HepG2 (cell line): ENCODE measurements around the gene OS9. TPM values are rescaled to one million over a fixed set of nuclear protein-coding genes. Genes with fewer than 3 reads are reported as not detected.
A peak's percentile ranks its signal among the peaks of the same experiment; 100 is the strongest.

Experiments used
- GLI4 ChIP-seq: sonication (generic); formaldehyde crosslinking; IDR thresholded peaks from 2 replicates; pipeline ENCODE4 v1.5.1; 2020; ENCODE audit warnings: missing genetic modification reagents, mild to moderate bottlenecking, moderate library complexity, borderline replicate concordance
- HINFP ChIP-seq: sonication (generic); formaldehyde crosslinking; IDR thresholded peaks from 2 replicates; pipeline ENCODE4 v1.4.0; 2020; ENCODE audit warnings: low read depth, mild to moderate bottlenecking, missing genetic modification reagents
- HNF1B ChIP-seq: sonication (generic); formaldehyde crosslinking; IDR thresholded peaks from 2 replicates; pipeline ENCODE4 v1.5.1; 2020; ENCODE audit warnings: mild to moderate bottlenecking, moderate library complexity, missing genetic modification reagents
- IRF9 ChIP-seq: sonication (generic); formaldehyde crosslinking; IDR thresholded peaks from 2 replicates; pipeline ENCODE4 v1.8.0; 2022; ENCODE audit warnings: missing genetic modification reagents, mild to moderate bottlenecking, borderline replicate concordance
- NONO ChIP-seq, 2 experiments: fragments of 450-650 bp in 1 of 2; sonication (generic) in 1 of 2; formaldehyde crosslinking in 1 of 2; IDR thresholded peaks in 1 of 2; conservative IDR thresholded peaks in 1 of 2; 2 replicates each; pipeline versions ENCODE4 v1.6.1 to v1.8.0; 2017 to 2022; ENCODE audit warnings: mild to moderate bottlenecking in 1 of 2, missing genetic modification reagents in 1 of 2, moderate library complexity in 1 of 2
- NR2F2 ChIP-seq: IDR thresholded peaks from 2 replicates; pipeline ENCODE4 v1.6.1; 2012; ENCODE audit warnings: low read depth, inconsistent platforms, borderline replicate concordance
- SAP130 ChIP-seq: IDR thresholded peaks from 2 replicates; pipeline ENCODE4 v1.6.1; 2016; ENCODE audit warnings: low read depth
- STAG1 ChIP-seq: sonication (generic); formaldehyde crosslinking; IDR thresholded peaks from 2 replicates; pipeline ENCODE4 v1.4.0; 2020; ENCODE audit warnings: missing genetic modification reagents
- STAT5B ChIP-seq: sonication (generic); formaldehyde crosslinking; IDR thresholded peaks from 2 replicates; pipeline ENCODE4 v1.4.0; 2020; ENCODE audit warnings: missing genetic modification reagents
- TFAP4 ChIP-seq: sonication (generic); IDR thresholded peaks from 2 replicates; pipeline ENCODE4 v1.6.1; 2016; ENCODE audit warnings: low read depth, borderline replicate concordance
- ZBTB34 ChIP-seq: sonication (generic); formaldehyde crosslinking; IDR thresholded peaks from 2 replicates; pipeline ENCODE4 v1.8.0; 2022; ENCODE audit warnings: mild to moderate bottlenecking, missing genetic modification reagents
- ZNF446 ChIP-seq: sonication (generic); formaldehyde crosslinking; IDR thresholded peaks from 2 replicates; pipeline ENCODE4 v1.5.0; 2020; ENCODE audit warnings: mild to moderate bottlenecking, missing genetic modification reagents
- polyA plus RNA-seq, 8 experiments: library from polyadenylated mRNA; depleted of rRNA in 3 of 8; stranded (reverse) in 7 of 8; unstranded in 1 of 8; fragments of >200 nt; fragmentation: Illumina TruSeq in 4 of 8; extraction: Trizol in 4 of 8; gene quantifications; 2 replicates each; pipeline versions ENCODE4 v1.2.1 to v1.2.3, GENCODE V29; 2011 to 2016; ENCODE audit warnings: low read depth in 4 of 8, missing spikeins in 1 of 8, mixed read lengths in 1 of 8; ENCODE audit not compliant: insufficient read depth in 1 of 8
- total RNA-seq, 5 experiments: library from RNA; depleted of rRNA; stranded (reverse); fragments of >200 nt; fragmentation: Illumina TruSeq; extraction: Trizol; gene quantifications; 2 replicates each; pipeline ENCODE4 v1.2.3, GENCODE V29; 2016; ENCODE audit warnings: low read depth in 1 of 5
- TF ChIP-seq, protein P1 (sequence below): sonication (generic); formaldehyde crosslinking; IDR thresholded peaks from 2 replicates; pipeline ENCODE4 v1.4.0; 2020; ENCODE audit warnings: missing genetic modification reagents, borderline replicate concordance
- TF ChIP-seq, protein P2 (sequence below): sonication (generic); formaldehyde crosslinking; IDR thresholded peaks from 2 replicates; pipeline ENCODE4 v1.8.1; 2023; ENCODE audit warnings: mild to moderate bottlenecking, missing genetic modification reagents
- TF ChIP-seq, protein P3 (sequence below): IDR thresholded peaks from 2 replicates; pipeline ENCODE4 v1.6.1; 2016; ENCODE audit warnings: control low read depth

The OS9 gene
- total and polyA plus RNA-seq, 2 of the 13 experiments (the other 11 are each of a cell fraction or from before 2014, with no cell fraction given), result 156 to 206 TPM

GRCh38 chr12:57765003-57765697 lies 71.2 kb downstream of the OS9 start (continued):
- TF ChIP-seq HINFP (no peak), STAG1 (CRISPR knock-in tag) (peak; percentile 38), SAP130 (peak; percentile 52), NONO (IDR thresholded peaks at IDR 0.05) (no peak), NONO (CRISPR knock-in tag; conservative IDR thresholded peaks at IDR 0.05) (peak; percentile 73), ZNF446 (no peak), IRF9 (CRISPR knock-in tag) (no peak), HNF1B (peak; percentile 77), TFAP4 (no peak), ZBTB34 (CRISPR knock-in tag) (no peak), NR2F2 (no peak), STAT5B (no peak), GLI4 (CRISPR knock-in tag) (no peak)
- TF ChIP-seq, protein P1, sequence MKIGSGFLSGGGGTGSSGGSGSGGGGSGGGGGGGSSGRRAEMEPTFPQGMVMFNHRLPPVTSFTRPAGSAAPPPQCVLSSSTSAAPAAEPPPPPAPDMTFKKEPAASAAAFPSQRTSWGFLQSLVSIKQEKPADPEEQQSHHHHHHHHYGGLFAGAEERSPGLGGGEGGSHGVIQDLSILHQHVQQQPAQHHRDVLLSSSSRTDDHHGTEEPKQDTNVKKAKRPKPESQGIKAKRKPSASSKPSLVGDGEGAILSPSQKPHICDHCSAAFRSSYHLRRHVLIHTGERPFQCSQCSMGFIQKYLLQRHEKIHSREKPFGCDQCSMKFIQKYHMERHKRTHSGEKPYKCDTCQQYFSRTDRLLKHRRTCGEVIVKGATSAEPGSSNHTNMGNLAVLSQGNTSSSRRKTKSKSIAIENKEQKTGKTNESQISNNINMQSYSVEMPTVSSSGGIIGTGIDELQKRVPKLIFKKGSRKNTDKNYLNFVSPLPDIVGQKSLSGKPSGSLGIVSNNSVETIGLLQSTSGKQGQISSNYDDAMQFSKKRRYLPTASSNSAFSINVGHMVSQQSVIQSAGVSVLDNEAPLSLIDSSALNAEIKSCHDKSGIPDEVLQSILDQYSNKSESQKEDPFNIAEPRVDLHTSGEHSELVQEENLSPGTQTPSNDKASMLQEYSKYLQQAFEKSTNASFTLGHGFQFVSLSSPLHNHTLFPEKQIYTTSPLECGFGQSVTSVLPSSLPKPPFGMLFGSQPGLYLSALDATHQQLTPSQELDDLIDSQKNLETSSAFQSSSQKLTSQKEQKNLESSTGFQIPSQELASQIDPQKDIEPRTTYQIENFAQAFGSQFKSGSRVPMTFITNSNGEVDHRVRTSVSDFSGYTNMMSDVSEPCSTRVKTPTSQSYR, result no peak
- TF ChIP-seq, protein P2, sequence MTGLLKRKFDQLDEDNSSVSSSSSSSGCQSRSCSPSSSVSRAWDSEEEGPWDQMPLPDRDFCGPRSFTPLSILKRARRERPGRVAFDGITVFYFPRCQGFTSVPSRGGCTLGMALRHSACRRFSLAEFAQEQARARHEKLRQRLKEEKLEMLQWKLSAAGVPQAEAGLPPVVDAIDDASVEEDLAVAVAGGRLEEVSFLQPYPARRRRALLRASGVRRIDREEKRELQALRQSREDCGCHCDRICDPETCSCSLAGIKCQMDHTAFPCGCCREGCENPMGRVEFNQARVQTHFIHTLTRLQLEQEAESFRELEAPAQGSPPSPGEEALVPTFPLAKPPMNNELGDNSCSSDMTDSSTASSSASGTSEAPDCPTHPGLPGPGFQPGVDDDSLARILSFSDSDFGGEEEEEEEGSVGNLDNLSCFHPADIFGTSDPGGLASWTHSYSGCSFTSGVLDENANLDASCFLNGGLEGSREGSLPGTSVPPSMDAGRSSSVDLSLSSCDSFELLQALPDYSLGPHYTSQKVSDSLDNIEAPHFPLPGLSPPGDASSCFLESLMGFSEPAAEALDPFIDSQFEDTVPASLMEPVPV (CRISPR knock-in tag), result no peak; the same call in 1 of the 2 replicates
- TF ChIP-seq, protein P3, sequence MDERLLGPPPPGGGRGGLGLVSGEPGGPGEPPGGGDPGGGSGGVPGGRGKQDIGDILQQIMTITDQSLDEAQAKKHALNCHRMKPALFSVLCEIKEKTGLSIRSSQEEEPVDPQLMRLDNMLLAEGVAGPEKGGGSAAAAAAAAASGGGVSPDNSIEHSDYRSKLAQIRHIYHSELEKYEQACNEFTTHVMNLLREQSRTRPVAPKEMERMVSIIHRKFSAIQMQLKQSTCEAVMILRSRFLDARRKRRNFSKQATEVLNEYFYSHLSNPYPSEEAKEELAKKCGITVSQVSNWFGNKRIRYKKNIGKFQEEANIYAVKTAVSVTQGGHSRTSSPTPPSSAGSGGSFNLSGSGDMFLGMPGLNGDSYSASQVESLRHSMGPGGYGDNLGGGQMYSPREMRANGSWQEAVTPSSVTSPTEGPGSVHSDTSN (CRISPR knock-in tag), result no peak
